Stimulated activated CD8-positive, alpha-beta memory T cell treated with anti-CD3 and anti-CD28 coated beads, Interleukin-15, amount 100 ng/mL, for 24 hours (primary cell): ENCODE measurements around the gene ZNF445.
"Not testable (repeated sequence)": the region's sequence is repeated elsewhere in the genome, so short reads cannot be mapped to it uniquely, and the experiment has no call there.

Experiments used
- DNase-seq: peaks from one replicate; pipeline ENCODE4 v3.0.0-alpha.2; 2020; ENCODE audit warnings: low read depth

ZNF445 gene

DNA sequence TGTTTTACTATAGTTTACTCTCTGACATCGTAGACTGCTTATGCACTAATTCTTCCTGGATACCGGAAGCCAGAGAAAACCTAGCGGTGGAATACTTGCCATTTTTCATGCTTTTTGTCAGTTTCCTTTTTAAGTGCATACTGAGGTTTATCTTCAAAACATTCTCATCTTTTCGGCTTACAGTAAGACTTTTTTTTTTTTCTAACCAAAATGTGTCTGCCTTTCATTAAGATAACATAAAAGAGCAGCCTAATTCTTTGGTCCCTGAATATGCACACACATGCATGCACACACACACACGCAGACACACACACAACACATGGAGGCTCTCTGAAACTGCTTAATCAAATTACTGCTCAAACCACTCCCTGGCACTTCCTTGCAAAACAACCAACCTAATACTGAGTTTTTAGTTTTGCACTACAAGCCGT is 1.3 kb downstream of the ZNF445 start:
- no peak for DNase-seq

GRCh38 chr3:44474886-44475285 is 2.6 kb downstream of the ZNF445 start:
- DNase-seq: not testable (repeated sequence)

GRCh38 chr3:44470430-44470829 is 7.0 kb downstream of the ZNF445 start:
- DNase-seq: no peak

GRCh38 chr3:44469914-44470313 is 7.6 kb downstream of the ZNF445 start:
- DNase-seq: no peak

DNA sequence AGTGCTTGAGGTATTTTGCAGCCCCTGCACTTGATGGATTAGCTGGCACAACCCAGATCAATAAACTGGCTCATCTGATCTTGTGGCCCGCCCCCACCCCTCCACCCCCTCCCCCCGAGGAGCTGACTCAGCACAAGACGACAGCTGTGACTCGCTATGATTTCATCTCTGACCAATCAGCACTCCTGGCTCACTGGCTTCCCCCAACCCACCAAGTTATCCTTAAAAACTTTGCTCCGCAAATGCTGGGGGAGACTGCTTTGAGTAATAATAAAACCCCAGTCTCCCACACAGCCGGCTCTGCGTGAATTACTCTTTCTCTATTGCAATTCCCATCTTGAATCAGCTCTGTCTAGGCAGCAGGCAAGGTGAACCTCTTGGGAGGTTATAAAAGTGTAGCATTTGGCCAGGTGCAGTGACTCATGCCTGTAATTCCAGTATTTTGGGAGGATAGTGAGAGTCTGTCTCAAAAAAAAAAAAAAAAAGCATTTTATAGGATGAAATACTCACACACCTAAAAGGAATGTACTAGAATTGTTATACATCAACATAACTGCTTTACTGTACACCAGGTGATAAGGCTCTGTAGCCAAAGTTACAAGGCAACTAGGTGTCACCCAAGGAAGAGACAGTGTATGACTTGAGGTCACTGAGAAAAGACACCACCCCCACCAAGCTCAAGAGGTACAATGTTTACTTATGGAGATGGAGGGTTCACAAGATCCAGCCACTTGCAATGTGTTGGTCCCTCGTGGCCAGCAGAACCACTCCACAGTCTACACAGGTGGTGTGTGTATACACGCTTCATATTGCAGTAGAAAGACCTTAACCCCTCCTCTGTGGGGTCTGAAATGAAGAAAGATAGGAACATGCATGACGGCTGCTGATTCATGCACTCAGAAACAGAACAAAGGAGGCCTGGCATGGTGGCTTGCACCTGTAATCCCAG is 8.6 kb downstream of the ZNF445 start:
- DNase-seq: no peak

DNA sequence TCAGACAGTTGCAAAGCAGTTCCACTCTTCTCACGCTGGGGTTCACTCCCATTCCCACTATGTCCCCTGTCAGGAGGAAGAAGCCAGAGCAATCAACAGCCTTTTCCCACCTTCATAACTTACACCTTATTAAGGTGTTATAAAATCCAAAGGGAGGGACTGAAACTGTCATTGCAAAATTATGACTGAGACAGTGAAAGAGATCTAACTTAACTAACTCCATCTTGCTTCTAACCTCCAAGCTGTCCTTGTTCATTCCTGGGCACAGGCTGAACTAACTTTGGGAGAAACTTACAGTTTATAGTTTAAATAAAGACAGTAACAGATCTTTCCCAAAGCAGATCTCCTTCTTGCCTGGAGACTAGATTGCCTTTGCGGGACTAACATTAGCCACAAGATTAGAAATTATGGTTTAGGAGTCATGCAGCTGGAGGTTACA is 9.4 kb downstream of the ZNF445 start:
- DNase-seq: not testable (repeated sequence)

GRCh38 chr3:44467241-44467640 is 10.2 kb downstream of the ZNF445 start:
- no peak for DNase-seq

- DNase-seq: not testable (repeated sequence)
Observed at GRCh38 chr3:44464920-44465319, 12.6 kb downstream of the ZNF445 start.

GRCh38 chr3:44464509-44464908 is 13.0 kb downstream of the ZNF445 start:
- DNase-seq: no peak

DNA sequence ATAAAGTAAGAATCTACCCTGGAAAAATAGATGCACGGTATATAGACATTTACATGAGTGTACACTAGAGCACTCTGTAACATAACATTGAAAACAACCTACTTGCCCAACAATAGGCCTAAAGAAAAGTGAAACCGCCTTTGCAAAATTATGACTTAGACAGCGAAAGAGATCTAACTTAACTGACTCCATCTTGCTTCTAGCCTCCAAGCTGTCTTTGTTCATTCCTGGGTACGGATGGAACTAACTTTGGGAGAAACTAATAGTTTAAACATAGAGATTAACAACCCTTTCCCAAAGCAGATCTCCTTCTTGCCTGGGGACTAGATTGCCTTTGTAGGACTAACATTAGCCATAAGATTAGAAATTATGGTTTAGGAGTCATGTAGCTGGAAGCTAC is 17.4 kb downstream of the ZNF445 start:
- DNase-seq: not testable (repeated sequence)

GRCh38 chr3:44455318-44455717 is 22.2 kb downstream of the ZNF445 start:
- no peak for DNase-seq

DNA sequence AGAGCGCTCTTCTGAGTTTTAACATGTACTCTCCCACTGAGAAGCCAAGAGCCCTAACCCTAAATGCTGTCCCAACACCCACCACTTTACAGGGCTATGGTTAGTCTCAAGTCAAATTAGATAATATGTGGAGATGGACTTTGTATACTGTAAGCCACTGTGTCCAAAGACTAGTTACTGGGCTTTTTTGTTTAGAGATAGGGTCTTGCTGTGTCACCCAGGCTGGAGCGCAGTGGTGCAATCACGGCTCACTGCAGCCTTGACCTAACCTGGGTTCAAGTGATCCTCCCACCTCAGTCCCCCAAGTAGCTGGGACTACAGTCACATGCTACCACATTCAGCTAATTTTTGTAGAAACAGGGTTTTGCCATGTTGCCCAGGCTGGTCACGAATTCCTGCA is 23.2 kb downstream of the ZNF445 start:
- DNase-seq: no peak

DNA sequence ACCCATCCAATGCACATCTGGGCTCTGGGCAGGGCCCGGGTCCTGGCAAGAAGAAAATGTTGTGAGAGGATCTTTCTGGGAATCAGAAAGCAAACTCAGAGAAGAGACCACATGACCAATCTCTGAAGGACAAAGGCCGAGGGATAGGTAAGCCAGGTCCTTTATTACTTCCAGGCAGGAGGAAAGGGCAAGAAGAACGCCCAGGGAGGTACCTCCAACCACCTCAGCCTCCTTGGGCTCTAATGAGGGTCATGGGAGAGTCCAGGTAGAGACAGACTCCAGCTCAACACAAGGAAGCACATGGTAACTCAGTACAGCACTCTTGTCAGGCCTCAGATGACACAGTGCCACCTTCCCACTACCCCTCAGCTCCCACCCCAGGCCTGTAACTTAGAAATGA is 26.0 kb downstream of the ZNF445 start:
- DNase-seq: no peak

GRCh38 chr3:44446929-44447328 is 30.5 kb downstream of the ZNF445 start:
- no peak for DNase-seq

GRCh38 chr3:44445786-44446185 is 31.7 kb downstream of the ZNF445 start:
- DNase-seq: no peak

DNA sequence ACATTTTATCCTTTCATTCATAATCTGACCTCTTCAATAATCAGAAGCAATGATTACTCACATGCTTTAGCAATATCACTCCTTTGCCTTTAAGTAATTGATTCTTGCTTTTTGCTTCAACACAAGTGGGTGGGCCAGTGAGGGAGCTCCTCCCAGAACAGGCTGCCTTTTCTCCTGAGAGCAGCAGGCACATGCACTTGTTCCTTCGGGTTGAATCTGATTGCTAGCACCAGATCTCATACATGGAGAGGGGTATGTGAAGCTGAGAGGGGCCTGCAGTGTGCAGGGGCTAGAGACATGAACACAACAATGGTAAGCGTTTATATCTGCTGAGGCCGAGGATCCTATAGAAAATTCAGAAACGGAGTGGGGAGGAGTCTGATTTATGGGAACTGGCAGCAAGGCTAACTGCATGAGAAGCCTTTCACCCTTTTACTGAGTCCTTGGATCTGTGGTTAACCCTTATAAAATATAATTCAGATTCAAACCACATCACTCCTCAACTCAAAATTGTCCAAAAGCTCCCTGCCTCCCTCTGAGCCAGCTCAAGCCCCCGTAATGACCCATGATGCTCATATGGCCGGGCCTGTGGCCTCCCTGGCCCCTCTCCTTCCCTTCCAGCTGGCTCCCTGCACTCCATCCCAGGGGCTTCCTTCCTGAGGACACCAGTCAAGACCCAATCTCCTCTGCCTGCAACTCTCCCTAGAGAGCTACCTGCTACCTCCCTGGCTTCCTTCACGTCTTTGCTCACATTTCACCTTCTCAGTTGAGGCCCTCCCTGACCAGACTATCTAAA is 32.4 kb downstream of the ZNF445 start:
- DNase-seq: no peak

- no peak for DNase-seq
Observed at GRCh38 chr3:44444437-44444836, 33.0 kb downstream of the ZNF445 start.

- no peak for DNase-seq
Observed at GRCh38 chr3:44442596-44443309, 34.7 kb downstream of the ZNF445 start.

DNA sequence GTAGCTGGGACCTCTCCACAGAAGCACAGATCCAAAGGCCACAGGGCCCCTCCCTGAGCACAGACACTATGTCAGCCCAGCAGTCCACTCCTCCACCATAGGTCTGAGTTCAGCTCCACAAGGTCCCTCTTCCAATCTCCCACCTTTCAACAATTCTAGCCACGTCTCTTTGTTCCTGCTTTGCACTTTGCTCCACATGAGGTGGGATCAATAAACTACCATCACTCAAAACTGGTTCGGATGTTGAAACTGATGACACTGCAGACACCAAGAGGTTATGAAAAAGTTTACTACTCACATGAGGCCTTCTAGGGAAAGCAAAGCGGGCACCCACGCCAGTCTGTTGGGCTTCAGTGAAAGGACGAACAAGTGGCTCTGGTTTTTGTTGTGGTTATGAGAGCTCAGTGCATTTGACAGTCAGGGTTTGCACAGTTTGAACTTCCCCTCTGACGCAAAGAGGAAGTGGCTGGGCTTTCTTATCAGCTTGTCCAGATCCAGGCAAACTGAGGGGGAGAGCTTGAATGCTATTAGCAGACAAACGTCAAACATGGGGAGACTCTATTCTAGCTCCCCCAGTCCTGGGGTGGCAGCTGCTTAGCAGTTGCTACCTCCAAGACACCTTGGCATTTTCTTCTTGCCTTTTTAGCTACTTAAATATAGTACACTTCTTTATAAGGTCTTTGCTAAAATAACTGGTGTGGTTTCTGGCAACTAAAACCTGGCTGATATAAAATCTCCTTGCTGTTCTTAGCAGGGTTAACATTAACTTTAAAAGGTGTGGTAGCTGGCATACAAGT is 37.8 kb downstream of the ZNF445 start:
- DNase-seq: peak; percentile 19

- DNase-seq: no peak
Observed at GRCh38 chr3:44437800-44438199, 39.7 kb downstream of the ZNF445 start.

DNA sequence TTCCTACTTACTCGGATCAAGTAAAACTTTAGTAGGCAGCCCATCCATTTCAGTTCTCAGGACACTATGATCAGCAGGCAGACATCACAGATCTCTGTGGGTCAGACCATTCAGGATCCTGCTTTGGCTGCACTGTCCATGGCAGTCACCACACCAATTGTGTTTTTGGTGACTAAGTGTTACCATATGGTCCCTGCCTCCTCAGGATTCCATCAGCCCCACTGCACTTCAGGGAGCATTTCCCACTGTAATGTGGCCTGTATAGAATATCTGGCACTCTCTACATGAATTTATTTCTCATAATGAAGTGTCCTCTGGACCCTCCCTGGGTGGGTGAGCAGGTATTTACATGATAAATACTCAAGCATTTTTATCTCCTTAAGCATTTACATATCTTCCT is 41.3 kb downstream of the ZNF445 start:
- DNase-seq: no peak
